NCI-H524 treated with DMSO at 0.1 percent for 48 hours (cell line): ENCODE results near the gene CAMK2N1.

Experiments used
- DNase-seq: peaks from one replicate; lab custom pipeline; 2025; lab: John Stamatoyannopoulos, UW

The CAMK2N1 gene

DNA sequence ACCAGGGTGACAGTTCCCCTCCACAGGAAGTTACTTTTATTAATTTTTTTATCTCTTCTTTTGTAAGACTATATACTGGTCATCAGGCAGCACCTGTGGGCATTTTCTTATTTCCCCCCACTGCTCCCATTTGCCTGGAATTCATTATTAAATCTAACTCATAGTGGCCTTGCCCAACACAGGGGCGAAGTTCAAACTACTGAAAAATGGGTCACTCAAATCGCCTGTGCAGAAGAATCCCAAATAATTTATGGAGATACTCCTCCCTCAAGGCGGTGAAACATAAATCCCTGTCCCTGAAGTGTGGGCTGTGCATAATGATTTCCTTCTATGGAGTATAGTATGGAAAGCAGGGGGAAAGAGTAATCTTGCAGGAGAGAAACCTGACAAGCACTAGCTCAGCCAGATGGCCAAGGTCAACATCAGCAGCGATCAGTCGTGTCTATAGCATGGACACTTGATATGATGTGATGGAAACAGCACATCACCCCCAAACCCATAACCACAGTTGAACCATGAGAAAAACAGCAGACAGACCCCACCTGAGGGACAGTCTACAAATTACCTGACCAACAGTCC is 7.9 kb downstream of the CAMK2N1 start:
- DNase-seq = no peak

DNA sequence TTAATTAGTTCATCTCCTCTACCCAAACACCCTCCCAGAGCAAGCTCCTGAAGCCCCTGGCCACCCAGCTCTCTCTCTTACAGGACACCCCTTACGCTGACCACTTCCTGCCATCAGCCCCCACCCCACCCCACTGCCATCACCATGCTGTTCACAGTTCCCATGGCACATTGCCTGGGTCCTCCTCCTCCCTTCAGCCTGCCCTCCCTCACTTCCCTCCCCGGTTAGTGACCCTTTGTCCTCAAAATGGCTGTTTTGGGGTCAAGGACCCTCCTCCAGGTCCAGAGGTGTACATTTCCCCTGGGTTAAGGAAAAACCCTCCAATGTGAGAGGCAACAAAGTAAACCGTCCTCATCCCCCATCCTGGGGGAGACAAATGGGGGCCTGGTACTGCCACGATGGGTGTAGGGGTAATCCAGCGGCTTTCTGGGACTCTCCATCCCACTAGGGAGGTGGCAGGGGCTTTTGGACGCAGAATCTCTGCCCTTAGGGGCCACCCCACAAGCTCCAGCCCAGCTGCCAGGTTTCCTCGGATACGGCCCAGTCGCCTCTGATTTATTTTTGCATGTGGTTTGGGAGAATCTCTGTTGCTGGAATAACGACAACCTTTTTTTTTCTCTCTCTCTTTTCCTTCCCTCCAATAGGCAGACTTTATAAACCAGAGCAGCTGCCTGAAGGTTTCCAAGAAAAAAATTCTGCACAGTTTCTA is 8.5 kb downstream of the CAMK2N1 start:
- DNase-seq = no peak

DNA sequence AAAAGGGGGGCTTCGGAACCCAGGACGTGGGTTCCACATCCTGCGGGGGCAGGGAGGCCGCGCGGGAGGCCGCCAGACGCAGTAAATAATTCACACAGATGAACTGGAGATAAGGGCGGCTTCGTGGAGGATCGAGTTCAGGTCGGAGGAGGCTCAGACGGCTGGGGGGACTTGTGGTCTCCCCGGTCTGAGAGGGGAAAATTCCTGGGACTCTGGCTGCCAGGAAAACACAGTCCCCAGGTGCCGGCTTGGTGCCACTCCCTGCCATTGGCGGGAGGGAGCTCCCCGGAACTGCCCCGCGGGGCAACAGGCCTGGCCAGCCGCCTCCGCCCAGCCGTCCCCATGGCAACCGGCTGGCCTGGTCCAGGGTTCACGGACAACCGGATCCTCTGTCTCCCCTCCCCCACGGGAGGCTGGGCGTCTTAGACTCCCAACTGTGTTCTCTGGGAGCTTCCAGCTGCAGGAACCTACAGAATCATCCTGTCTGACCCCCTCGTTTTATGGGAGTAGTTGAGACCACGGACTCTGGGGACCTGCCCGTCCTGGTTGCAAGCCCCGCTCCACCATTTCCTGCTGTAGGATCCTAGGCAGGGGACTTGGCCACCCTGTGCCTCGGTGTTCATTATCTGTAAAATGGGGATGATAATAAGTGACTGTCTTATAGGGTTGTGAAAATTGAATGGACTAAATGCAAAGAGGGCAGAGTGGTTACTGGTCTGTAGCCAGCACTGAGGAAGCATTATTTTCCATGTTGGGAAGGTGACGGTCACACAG is 9.6 kb downstream of the CAMK2N1 start:
- no peak for DNase-seq

DNA sequence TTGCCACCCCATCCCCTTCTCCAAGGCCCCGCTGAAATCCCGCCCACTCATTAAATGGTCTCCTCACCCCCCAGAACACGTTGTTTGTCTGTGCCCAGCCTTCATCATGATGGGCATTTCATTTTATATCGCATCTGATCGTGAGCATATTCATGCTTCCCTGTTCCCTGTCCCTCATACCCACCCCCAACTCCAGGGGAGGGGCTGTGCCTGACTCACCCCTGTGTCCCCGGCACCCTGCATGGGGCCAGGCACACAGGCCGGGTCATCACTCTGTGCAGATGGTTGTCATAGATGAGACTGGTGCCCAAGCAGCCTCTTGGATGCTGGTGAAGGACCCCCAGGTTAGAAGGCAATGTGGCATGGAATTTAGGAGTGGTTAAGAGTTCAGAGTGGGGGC is 11.0 kb downstream of the CAMK2N1 start:
- no peak for DNase-seq

DNA sequence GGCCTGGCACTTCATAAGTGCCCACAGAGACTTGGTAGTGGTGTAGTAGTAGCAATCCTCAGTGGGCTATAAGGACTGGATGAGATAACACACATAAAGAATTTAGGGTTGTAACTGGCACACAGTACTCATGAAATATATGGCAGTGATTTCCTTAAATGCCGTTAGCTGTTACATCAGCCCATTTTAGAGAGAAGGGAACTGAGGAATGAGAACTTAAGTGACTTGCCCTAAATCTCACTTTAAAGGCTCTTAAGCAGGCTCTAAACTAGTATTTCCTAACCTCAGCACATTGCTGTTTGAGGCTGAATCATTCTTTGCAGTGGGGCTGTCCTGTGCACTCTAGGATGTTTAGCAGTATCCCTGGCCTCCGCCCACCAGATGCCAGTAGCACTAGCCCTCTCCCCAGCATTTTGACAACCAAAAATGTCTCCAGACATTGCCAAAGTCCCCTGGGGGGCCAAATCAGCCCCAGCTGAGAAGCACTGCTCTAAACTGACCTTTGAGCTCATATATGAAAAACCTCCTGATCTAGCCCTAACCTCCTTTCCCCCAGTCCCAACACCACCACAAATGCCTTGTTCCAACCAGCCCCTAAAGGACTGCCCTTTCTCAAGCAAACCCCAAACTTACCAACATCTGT is 11.6 kb downstream of the CAMK2N1 start:
- no peak for DNase-seq

DNA sequence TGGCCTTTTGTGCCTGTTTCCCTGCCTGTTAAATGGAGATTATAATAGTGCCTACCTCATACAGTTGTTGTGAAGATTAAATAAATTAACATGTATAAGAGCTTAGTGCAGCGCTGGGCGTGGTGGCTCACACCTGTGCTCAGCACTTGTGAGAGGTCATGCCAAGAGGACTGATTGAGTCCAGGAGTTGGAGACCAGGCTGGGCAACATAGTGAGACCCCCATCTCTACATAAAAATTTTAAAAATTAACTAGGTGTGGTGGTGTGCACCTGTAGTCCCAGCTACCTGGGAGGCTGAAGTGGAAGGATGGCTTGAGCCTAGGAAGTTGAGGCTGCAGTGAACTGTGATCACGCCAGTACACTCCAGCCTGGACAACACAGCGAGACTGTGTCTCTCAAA is 12.1 kb downstream of the CAMK2N1 start:
- no peak for DNase-seq

DNA sequence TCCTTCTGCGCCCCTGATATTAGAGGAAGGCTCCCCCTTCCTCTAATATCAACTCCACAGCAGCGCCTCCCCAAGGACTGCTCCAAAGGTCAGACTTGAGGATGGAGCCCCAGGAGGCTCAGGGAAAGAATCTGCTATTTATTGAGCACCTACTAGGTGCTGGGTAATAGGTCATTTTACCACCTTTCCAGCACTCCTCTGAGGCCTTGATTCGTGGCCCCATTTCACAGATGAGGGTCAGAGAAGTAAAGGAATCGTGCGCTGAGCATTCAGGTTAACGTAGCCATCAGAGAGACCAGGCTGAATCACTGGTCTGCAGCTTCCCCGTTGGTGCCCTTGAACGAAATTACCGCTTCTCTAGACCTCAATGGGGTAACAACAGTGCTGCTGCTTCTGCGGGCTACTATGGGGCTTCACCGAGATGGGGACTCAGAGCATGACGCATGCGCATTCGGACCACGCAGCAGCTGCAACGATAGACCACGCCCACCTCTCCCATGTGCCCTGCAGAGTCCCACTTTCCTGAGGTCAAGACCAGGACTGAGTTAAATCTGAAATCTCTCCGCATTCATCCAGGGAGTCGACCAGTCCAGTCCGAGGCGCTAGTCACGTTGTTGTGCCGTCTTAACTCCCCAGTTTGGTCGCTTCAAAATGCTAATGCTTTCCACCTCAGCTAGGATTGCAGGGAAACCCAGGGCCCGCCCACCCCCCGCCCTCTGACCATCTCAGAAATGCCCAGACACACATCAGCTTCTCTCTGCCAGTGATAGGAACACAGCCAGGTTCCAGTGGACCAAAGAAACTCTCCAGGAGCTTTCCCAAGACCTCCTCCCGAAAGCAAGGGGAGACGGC is 12.9 kb downstream of the CAMK2N1 start:
- no peak for DNase-seq

DNA sequence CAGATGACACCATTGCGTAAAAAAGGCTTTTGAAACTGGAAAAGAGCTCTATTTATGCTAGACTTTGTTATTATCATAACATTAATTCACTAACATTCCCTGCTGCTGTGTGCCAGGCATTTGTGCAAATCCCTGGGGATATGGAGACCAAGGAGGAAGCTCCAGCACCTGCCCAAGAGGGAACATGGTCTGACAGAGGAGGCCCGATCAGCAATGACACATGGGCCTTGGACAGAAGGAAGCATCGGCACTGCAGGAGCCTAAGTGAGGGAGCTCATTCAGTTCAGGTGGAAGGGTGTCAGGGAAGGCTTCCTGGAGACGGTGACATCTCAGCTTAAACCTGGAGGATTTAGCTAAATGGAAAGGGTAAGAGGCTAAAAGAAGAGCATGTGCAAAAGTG is 13.9 kb downstream of the CAMK2N1 start:
- DNase-seq = no peak

DNA sequence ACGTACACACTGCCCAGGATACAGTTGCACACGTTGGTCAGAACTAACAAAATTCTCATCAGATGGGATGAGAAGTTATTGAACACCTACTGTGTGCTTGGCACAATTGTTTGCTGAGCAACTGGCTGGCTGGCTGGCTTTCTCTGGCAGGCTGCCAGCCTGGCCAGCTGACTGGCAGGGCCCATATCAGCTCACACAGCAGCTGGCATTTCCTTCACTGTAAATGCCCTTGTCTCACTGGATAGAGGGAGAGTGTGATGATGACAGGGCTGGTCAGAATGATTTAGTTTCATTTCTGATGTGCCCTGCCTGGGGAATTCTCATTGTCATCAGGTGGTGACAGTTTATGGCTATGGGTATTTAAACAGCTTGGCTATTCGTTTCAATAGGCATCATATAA is 15.8 kb downstream of the CAMK2N1 start:
- DNase-seq = no peak

DNA sequence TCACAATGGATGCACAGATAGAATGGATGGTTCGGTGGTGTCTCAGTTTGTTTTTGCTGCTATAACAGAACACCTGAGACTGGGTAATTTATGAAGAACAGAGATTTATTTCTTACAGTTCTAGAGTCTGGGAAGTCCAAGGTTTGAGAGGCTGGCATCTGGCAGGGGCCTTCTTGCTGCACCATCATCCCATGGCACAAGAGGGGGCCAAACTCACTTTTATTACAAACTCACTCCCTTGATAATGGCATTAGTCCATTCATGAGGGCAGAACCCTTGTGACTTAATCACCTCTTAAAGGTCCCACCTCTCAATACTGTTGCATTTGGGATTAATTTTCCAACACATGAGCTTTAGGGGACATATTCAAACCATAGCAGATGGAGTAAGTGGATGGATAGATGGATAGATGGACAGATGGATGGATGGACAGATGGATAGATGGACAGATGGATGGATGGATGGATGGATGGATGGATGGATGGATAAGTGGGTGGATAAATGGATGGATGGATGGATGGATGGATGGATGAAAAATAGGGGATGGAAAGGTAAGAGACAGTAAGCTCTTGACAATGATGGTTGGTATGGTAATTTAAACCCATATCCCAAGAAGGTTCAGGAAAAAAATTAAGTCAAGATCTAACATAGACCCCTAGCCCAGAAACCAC is 16.5 kb downstream of the CAMK2N1 start:
- DNase-seq = no peak

DNA sequence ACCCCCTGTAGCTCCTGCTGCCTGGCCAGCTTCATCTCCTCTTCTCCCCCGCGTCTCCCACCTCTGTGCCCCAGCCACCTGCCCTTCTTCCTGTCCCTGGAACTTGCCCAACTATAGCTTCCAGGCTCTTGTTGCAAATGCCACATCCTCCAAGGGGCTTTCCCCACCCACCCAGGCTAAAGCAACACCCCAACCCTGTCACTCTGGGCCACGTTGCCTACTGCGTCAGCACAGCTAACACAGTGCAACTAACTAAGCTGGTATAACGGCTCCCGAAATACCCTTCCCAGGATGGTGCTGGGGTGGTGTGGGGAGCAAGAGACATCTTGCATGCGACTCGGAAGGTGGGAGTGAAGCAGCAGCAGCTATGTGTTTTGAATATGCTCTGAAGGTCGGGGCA is 19.7 kb downstream of the CAMK2N1 start:
- DNase-seq = no peak

DNA sequence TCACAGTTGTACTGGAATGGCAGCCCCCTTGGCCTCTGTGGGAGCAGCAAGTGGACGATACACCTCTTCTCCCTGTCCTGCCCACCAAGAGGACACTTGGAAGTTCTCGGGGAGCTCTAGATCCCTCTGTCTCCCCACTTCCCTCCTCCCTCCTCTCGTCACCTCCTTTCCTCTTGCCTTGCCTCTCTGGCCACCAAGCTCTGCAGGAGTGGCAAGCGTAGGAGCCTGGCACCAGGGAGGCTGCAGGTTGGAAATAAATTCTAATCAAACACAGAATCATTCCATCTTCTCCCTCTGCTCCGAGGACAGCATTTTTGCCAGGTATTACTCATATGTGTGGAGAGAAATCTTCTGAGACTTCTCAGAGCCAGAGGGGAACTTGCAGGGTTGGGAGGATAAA is 20.8 kb downstream of the CAMK2N1 start:
- DNase-seq = no peak

DNA sequence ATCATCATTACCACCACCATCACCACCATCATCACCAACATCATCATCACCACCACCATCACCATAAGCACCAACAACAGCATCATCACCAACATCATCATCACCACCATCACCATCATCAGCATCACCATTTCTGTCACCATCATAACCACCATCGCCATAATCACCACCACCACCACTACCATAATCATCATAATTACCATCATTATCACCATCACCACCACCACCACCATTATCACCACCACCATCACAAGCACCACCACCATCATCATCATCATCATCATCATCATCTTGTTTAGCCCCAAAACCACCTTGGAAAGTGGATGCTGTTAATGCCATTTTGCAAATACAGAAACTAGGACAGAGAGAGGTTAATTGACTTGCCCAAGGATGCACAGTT is 22.5 kb downstream of the CAMK2N1 start:
- no peak for DNase-seq

DNA sequence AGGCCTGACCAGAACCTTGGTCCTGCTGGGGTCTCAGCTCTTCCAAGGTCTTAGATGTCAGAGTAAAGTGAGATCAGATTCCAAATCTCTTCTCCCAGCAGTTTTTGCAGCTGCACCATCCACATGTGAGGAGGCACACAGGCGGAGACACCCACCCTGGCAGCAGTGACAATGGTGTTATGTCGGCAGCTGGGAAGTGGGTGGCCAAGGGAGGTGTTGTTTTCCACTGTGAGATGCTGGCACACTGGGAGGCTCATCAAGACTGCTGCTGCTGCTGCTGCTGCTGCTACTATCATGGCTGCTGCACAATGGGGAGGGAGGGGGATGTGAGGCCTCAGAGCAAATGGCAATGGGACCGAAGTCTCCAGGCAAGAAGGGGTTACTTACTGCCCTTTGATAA is 23.6 kb downstream of the CAMK2N1 start:
- no peak for DNase-seq

DNA sequence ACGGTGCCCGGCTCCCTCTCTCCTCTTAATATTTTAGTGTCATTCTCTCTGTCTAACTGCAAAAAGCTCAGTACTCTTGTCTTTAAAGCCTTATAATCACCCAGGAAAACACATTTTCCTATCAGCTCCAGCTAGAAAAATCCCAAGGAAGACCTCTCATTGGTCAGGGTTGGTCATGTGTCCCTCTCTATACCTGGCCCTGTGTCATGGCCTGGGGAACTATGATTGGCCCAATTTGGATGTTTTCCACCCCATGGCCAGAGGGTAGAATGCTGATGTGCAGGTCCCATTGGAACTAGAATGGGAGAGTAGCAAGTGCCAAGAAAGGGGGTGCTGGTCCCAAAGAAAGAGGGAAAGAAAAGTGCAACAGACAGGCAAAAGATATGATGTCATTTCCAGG is 27.3 kb downstream of the CAMK2N1 start:
- DNase-seq = no peak

DNA sequence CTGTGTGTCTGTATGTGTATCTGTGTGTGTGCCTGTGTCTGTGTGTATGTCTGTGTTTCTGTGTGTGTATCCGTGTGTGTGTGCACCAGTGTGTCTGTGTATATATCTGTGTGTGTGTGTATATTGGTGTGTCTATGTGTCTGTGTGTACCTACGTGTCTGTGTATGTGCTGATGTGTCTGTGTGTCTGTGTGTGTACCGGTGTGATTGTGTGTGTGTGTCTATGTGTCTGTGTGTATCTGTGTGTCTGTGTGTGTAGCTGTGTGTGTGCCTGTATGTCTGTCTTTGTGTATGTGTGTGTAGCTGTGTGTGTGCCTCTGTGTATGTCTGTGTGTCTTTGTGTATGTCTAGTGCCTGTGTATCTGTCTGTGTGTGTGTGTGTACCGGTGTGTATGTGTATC is 32.0 kb downstream of the CAMK2N1 start:
- no peak for DNase-seq

DNA sequence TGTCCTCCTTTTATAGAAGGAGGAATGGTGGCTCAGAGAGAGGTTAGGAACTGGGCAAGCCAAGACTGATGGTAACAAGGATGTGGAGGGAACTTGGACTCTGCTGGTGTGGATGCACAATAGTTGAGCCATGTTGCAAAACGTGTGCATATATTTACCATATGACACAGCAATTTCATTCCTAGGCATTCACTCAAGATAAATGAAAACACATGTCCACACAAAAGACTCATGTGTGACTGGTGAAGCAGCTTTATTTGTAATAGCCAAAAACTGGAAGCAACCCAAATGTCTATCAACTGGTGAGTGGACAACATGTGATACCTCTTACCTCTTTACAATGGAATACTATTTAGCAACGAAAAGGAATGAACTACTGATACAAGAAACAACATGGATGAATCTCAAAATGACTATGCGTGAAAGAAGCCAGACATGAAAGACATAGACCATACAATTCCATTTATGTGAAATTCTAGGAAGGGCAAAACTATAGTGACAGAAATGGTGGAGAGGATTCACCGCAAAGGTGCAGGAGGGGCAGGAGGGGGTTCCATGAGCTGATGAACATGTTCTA is 36.2 kb downstream of the CAMK2N1 start:
- no peak for DNase-seq

DNA sequence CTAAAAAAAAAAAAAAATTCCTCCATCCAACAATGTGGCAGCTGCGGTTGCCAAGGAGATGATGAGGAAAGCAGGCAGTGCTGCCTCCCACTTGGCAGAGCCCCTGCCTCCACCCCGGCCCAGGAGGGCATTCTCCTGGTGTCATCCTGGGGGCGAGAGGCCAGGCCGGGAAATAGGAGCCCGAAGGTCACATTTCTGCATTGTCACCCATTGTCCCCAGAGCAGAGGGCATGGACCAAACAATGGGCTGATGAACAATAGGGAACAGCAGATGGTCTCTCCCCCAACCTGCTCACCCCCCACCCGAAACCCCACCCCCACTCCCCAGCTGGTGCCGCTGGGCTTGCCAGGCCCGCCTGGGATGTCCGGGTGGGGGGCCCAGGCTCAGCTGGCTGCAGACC is 37.3 kb downstream of the CAMK2N1 start:
- DNase-seq = no peak

DNA sequence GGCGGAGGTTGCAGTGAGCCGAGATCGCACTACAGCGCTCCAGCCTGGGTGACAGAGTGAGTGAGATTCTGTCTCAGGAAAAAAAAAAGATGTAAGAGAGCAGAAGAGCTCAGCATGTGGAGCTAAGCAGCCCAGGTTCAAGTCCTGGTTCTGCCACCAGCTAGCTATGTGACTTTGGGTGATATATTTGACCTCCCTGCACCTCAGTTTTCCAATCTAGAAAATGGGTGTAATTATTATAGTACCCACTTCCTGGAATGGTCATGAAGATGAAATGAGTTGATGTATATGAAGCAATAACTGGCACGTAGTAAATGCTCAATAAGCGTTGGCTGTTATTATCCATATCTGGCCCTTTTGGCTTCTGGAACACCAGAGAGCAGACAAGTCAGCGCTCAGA is 38.2 kb downstream of the CAMK2N1 start:
- DNase-seq = no peak

DNA sequence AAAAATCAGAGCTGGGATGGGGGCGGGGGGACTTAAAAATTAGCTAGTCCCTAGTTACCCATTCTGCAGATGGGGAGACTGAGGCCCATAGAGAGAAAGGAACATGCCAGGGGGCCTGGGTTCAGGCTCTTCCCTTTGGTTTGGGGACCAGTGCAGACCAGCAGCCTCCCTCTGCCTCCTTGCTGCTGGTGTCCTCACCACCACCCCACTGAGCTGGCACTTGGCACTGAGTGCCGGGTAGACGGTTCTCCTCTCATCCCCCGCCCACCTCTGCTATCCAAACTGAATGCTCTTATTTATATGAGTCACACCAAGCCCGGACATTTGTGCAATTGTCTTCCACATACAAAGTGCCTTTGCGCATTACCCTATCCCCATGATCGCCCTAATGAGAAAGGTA is 39.2 kb downstream of the CAMK2N1 start:
- no peak for DNase-seq

DNA sequence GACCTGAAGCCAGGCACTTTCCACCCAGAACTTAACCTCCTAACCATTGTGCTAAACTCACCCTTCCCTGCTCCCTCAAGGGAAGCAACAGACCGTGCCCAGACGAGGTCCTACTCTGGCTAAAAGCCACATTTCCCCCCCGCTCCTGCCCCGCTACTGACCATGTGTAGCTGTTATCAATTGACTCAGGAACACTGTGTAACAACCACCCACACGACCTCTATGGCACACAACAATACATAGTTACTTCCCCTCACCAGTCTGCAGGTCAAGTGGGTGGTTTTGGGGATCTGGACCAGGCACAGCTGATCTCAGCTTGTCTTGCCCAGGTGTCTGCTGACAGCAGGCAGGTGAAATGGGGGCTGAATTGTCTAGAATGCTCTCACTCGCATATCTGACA is 40.1 kb downstream of the CAMK2N1 start:
- DNase-seq = no peak
